ENCODE data around the gene SH2D7. TPM values are rescaled to one million over a fixed set of nuclear protein-coding genes. Genes with fewer than 3 reads are reported as not detected.

SH2D7 gene
- total and polyA plus RNA-seq, 2 experiments from 2014 or later: 0.31 TPM; not detected in 1

- 0 out of 2 replicates have a peak, but pooled peaks cover 8% of the 10 kb centered on the region for H4K20me1 ChIP-seq (replicated peaks; ENCODE audit: insufficient read depth)
- Mint-ChIP-seq H3K27ac (peak overlapping the region; percentile 8; the same call in 1 of the 2 replicates), H3K4me3 (peak overlapping the region; percentile 88), H3K4me1 (peaks cover 25% of the 10 kb centered on the region), H3K36me3 (ENCODE audit: low read depth) (no peaks in the 10 kb centered on the region), H3K9me3 (no peaks in the 10 kb centered on the region), H3K27me3 (ENCODE audit: insufficient read depth, low read depth, poor library complexity) (peaks cover 8% of the 10 kb centered on the region)
- H3F3A ChIP-seq (replicated peaks; ENCODE audit: low read depth): 0 out of 2 replicates have a peak, but pooled peaks cover 5% of the 10 kb centered on the region
- peaks cover 38% of the 10 kb centered on the region for H3K79me2 ChIP-seq (replicated peaks; ENCODE audit: insufficient read depth)
- peaks cover 32% of the 10 kb centered on the region for H3K4me1 ChIP-seq (ENCODE audit: insufficient read depth)
- ATAC-seq: peak; percentile 18
- H3K27me3 ChIP-seq (ENCODE audit: insufficient read depth): 0 out of 2 replicates have a peak, but pooled peaks cover 5% of the 10 kb centered on the region
- H3K9me2 ChIP-seq (ENCODE audit: insufficient read depth): no peaks in the 10 kb centered on the region
- H3K4me3 ChIP-seq: peak overlapping the region; percentile 89
- H2AFZ ChIP-seq: peak overlapping the region; percentile 93
- H3K36me3 ChIP-seq (ENCODE audit: insufficient read depth): no peaks in the 10 kb centered on the region
- DNase-seq (ENCODE audit: low spot score): peak; percentile 31
- no peak overlapping the region for H3K27ac ChIP-seq (ENCODE audit: low read depth)
- TF ChIP-seq REST (IDR thresholded peaks at IDR 0.05; ENCODE audit: unreplicated experiment) (no peak), JUNB (IDR thresholded peaks at IDR 0.05; ENCODE audit: unreplicated experiment) (no peak), EZH2 (IDR thresholded peaks at IDR 0.05; ENCODE audit: low read depth, unreplicated experiment) (no peak), EZH2phosphoT487 (IDR thresholded peaks at IDR 0.05; ENCODE audit: unreplicated experiment) (no peak), CREB1 (CRISPR knock-in tag; IDR thresholded peaks at IDR 0.05; ENCODE audit: low read depth) (no peak), ZNF114 (CRISPR knock-in tag; IDR thresholded peaks at IDR 0.05) (no peak), CTCF (conservative IDR thresholded peaks at IDR 0.05; ENCODE audit: low read depth in 2 of 2) (peak; percentile 25 to 36), STAT1 (IDR thresholded peaks at IDR 0.05; ENCODE audit: unreplicated experiment) (no peak), ZNF331 (CRISPR knock-in tag; IDR thresholded peaks at IDR 0.05; ENCODE audit: low read depth) (no peak)
- peak overlapping the region; percentile 92 for H3K4me2 ChIP-seq
These were observed 15.9 kb upstream of the SH2D7 start for GRCh38 chr15:78076231-78077052.
